ENCODE measurements around the gene MFN1.

Gene MFN1

DNA sequence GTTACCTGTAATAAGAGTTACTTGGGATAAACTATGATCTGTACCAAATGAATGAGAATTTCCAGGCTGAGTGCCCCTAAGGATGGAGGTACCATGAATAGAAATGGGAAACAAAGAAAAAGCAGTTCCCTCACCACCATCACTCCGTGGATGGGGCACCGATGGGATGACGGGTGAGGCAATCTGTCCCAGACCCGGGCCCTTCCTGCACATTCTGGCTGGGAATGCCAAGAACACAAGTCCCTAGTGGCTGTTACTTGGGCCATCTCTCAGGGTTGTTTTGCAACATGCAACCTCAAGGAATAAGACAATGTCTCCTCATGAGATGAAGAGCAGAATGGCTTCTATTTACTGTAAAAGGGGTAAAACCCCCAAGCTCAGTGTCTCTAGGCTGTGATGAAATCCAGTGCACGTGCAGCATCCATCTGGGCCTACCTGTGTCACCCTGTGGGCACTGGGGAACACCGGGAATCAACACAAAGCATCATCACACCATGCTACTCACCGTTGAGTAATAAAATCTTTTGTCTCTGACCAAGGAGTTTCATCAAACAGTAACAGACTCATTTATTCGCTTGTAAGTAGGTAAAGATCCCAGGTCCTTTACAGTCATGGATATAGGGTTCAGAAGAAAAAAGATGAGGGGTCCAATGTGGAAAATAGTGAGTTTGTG, 81.5 kb downstream of the MFN1 start:
- in situ Hi-C loops (cut with MboI; ENCODE audit: low sequenced_read_pairs), result no loop called here

DNA sequence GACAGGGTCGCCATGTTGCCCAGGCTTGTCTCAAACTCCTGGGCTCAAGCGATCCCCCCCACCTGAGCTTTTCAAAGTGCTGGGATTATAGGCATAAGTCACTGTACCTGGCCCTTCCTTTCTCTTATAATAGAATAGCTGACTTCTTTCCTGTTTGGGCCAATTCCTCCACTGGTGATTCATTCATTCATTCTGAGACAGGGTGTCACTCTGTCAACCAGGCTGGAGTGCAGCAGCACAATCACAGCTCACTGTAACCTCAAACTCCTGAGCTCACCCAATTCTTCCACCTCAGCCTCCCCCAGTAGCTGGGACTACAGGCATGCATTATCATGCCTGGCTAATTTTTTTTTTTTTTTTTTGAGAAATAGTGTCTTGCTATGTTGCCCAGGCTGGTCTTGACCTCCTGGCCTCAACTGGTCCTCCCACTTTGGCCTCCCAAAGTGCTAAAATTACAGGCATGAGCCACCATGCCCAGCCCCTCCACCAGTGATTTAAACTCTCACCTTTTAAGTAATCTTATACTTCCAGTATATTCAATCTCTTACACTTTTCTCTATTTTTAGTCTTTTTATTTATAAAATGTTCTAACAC, 82.9 kb downstream of the MFN1 start:
- in situ Hi-C loops (cut with MboI; ENCODE audit: low sequenced_read_pairs), result no loop called here

DNA sequence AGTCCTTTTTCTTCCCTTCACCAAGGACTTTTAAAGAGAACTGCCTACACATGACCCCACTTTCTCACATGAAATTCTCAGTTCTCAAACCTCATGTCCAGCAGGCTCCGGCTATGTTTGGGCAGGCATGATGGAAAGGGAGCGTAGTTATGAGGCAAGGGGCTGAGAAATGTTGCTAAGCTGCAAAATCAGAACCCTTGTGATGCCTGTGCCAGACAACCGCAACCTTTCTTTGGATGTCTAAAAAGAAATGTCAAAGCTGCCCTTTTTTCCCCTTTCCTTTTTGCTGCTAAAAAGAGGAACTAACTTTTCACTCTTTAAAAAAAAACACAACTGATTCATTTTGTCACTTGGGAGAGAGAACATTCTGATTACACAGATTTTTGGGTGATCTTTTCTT, 84.5 kb downstream of the MFN1 start:
- in situ Hi-C loops (cut with MboI; ENCODE audit: low sequenced_read_pairs), result no loop called here

DNA sequence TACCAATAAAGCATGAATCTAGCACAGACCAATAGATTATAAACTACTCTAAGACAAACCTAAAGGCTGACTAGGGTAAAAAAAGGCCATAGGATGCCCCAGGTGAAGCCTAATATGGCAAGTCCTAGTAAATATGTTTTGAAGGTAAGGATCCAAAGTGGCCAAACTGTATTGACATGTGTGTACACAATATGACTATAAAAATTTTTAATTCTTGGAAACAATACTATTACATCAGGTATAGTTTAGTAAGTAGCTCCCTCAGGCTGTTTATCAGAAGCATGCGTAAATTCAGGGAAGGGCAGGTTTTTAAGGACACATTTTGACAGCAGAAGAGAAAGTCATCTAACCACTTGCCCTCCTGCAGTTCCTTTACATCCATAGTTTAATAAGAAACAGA, 84.9 kb downstream of the MFN1 start:
- in situ Hi-C loops (cut with MboI; ENCODE audit: low sequenced_read_pairs), result no loop called here

DNA sequence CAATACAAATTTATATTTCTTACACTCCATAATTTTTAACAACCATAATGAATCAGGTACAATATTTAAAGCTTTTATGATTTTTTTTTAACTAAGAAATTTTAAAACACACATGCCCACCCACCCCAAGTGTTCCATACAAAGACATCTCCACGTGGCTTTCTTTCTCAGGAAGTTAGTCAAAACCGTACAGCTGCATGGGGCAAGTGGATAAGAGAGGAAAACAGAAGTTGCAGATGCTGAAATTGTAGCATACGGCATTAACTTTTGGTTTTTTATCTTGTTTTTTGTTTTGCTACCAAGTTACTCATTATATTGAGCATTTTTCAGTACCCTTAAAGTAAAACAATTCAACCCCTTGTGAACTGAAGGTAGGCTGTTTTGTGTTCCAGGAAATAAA, 89.0 kb downstream of the MFN1 start:
- in situ Hi-C loops (cut with MboI; ENCODE audit: low sequenced_read_pairs), result no loop called here

DNA sequence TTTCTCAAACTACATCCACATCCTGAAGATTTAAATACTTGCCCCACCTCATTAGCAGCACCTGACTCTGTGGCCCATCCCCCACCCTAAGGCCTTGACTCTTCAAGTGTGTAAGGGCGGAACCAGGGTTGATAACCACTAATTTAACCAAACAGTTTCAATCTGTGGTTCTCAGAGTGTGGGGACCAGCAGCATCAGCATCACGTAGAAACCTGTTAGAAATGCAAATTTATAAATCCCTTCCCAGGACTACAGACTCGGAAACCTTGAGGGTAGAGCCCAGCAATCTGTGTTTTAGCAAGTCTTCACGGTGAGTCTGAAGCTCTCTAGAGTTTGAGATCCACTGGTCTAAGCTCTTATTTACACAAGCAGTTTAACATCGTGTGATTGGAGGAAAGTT, 91.3 kb downstream of the MFN1 start:
- in situ Hi-C loops (cut with MboI; ENCODE audit: low sequenced_read_pairs), result no loop called here

All from hTERT RPE-1 (cell line).